NCI-H345 (cell line): ENCODE data around the gene MICAL2.
A peak's percentile ranks its signal among the peaks of the same experiment; 100 is the strongest.

ENCODE experiments used
- DNase-seq: peaks from one replicate; lab custom pipeline; 2025; lab: John Stamatoyannopoulos, UW

The MICAL2 gene

DNA sequence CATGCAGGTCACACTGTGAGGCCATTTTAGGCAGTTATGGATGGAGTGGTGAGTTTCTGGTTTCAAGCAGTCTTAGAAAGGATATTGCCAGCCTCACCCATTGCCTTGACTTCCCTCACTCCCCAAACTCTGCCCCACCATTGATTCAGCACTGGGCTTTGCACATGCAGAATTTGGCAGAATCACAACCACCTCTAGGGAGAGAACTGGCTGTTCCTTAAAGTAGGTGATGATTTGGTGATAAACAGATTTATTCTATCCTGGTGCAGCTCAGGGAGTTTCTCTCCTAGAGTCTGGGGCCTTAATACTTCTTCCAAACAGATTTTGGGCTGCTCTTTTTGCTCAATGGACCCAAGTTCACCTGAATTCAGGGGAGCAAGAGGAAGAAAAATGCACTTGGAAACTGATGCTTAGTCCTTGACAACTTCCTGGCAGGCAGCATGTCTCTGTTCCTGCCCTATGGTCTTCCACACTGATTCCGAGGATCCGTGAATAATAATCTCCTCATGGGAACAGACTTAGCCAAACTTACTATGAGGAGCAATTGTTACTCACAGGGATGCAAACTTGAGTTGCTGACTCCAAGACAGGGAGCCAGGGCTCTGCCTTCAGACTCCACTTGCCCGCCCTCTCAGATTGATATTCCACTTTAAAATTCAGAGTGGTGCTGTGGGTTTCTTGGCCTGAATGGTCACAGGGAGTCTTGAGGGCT lies 137.3 kb downstream of the MICAL2 start:
- DNase-seq, result no peak

DNA sequence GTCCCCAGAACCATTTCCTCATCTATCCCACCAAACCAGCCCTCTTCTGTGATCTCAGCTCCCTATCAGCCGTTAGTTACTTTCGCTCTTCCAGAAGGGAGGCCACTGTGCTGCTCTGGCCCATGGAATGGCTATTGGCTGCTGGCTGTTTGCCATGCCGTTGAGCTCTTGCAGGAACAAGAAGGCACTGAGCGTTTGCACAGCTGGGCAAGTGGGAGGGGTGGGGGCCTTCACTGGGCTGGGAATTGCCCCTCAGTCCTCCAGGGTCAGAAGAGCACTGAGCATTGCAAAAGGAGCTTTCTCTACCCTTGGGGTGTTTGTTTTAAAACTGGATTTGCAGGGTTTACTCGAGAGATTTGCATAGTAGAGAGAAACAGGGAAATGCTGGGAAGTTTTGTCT lies 137.9 kb downstream of the MICAL2 start:
- peak; percentile 96 for DNase-seq

DNA sequence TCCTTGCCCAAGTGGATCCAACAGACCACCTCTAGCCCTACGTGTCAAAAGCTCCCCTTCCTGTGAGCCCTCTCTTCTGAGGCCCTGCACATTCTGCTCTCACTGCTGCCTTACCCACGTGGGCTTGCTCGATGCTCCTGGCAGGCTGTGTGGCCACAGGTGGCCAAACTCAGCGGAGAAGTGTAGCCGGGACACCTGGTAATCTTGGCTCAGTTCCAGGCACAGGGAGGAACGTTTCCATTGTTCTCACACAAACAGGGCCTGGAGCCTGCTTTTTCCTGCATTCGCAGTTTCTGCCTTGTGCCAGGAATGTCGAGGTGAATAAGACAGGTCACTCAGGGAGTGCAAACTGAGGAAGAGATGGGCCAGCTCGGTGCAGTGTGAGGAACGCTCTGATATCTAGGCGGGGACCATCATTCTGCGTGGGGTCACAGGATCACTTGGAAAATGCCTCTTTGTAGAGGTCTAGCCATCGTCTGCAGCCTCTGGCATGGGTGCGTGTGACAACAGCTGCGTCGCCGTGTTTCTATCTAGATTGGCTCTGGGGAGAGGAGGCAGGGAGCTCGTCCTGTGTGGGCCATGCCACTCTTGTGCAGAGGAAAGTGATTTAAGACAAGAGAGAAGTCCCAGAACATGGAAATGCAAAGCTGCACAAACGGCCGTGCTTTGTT lies 139.3 kb downstream of the MICAL2 start:
- peak; percentile 98 for DNase-seq

DNA sequence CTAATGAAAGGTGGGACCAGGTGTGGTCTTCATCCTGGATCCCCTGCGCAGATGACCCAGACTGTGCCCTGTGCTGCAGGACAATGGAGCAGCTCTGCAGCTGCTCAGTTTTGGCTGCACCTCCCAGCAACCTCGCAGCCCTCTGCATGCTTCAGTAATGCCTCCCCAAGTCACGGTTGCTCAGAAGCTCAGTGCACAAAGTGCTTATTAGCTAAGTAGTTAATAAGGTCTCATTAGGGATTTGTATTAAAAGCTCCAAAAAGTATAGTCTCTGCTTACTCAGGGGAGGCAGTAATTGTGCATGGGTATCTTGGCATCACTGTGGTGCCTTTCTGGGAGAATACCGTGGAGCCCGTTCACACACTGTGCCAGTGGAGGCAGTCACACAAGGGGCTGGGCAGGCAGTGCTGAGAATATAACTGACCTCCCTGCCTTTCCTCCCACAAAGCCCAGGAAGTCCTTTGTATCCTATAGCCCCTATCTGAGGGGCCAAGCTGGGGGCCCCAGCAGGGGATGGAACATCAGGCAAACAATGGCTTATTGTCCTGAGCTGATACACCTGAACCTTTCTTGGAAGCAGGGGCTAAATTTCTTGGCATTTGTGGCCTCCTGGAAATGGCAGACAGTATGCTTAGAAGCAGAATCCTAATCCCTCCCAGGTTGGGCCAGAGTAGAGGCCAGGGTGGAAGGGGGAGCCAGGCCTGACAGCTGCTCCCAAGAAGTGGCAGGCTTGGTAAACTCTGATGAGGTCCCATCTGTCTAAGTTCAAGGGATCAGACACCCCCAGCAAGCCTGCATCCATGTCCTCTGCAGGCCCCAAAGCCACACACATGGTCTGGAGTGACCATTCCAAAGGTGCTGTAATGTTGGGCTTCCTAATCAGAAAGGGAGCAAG lies 141.5 kb downstream of the MICAL2 start:
- DNase-seq, result peak; percentile 27

DNA sequence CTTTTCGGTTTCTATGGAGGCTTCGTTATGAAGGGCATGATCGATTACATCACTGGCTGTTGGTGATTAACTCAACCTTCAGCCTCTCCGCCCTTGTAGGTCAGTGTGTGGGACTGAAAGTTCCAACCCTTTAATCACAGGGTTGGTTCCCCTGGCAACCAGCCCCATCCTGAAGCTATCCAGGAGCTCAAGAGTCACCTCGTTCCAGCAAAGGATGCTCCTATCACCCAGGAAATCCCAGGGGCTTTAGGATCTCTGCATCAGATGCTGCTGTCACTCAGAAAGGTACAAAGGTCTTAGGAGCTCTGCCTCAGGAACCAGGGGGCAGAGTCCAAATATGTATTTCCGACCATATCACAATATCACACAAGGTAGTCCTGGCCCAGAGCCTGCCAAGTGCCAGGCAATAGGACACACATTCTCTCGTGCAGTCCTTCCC lies 143.5 kb downstream of the MICAL2 start:
- no peak for DNase-seq

DNA sequence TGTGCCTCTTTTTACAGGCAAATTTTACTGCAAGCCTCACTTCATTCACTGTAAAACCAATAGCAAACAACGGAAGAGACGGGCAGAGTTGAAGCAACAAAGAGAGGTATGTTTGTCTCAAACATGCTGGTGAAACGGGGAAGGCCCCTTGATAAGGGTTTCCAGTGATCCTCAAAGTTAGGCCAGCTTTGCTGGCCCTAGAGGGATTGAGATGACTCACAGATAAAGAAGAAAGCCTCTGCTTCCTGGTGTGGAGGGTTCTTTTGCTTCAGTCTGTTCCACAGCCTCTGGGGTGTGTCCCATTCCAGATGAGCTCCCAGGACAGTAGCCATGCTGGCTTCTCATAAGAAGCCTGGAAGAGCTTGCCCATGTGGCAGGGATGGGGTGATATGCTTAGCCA lies 148.1 kb downstream of the MICAL2 start:
- no peak for DNase-seq

DNA sequence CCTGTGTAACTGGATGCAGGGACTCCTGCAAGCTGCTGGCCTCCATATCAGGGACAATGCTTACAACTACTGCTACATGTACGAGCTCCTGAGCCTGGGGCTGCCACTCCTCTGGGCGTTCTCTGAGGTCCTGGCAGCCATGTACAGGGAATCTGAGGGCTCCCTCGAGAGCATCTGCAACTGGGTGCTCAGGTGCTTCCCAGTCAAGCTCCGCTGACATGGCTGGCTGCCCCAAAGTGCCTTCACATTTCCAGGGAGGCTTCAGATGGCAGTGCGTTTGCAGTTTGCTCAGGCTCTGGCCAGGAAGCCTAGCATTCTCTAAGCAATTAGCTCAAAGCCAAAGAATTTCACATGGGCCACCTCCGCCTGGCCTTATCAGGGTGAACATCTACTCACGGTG lies 149.6 kb downstream of the MICAL2 start:
- no peak for DNase-seq

DNA sequence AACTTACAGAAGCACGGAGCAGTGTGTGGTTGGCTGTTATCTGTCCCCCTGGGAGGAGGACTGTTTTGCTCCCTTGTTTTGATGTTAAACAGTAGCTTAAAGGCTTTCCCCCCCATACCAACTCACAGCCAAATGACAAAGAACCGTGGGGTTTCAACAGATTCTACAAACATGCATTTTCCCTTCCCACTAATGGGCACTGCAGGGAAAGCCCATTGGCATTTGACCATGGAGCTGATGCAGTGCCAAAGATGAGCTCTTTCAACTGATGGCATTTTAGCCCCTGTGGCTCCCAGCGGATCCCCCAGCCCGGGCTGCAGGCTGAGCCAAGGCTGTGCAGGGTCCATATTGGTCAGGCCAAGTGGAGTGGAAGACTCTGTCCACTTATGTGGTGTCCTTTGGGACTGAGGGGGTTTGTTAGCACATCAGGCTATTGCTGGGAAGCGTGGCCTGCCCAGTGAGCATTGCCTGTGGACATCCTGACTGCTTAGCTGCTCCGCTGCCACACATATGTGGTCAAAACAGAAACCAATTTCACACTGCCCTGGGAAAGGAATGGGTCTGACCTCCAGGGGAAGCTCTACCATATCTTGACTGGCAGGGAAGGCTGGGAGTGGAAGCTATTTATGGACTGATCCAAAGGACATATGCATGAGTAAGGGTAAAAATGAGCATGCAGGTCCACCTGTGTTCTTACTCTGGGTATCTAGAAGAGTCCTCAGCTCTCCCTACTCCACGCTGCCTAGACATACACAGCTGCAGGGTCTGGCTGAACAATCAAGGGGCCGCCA lies 150.5 kb downstream of the MICAL2 start:
- no peak for DNase-seq

DNA sequence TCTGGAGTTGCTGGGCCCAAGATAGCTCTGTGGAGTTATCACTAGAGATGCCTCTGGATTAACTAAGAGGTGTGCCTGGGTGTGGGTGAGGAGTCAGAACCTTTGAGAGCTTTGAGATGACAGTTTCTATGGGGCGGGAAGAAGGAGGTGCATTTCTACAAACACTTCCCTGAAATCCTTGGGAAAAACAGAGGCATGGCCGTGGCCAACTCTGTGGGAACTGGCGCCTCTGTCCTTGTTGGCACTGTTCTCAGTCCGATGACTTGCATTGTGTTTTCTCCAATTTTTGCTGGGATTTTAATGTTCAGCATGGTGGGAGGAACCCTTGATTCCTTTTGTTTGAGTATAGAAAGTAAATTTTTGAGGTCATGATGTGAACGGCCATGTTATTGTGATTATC lies 151.2 kb downstream of the MICAL2 start:
- no peak for DNase-seq

DNA sequence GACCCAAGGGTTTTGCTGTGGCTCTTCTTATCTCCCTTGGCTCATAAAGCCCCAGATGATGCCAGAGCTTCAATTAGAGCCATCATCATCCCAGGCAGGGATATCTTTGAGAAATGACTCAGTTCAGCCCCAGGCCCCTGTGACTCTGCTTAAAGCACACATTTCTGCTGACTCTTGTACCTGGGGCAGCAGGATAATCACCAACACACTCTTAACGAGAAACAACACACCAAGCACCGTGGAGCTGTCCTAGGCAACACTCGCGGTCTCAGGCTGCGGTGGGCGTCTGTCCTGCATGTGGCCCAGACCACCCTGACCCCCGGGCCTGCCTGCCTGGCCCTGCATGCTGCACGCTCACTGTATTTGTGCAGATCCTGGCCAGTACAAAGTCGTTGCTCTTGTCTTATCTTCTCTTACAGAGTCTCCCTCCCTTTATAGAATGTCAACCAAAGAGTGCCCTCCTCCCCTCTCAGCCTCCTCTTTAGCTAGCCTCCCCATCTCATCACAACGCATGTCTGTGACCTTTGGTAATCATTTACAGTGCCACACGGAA lies 152.8 kb downstream of the MICAL2 start:
- DNase-seq, result no peak

DNA sequence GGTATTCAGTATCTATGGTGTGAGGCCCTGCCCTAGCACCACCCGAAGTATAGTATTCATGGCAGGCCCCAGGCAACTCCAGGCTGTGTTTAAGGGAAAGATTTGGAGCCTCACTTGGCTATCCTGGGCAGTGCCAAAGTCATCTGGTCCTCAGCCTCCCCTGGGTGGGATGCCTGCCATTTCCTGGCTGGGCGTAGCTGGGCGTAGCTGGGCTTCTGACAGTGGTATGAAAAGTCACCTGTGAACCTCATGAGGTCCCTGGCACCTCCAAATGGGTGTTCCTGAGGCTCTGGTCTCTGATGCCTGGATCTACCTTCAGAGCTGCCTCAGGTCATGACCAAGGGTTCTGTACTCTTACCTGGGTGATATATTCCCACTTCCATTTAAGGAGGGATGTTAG lies 154.0 kb downstream of the MICAL2 start:
- DNase-seq, result no peak

DNA sequence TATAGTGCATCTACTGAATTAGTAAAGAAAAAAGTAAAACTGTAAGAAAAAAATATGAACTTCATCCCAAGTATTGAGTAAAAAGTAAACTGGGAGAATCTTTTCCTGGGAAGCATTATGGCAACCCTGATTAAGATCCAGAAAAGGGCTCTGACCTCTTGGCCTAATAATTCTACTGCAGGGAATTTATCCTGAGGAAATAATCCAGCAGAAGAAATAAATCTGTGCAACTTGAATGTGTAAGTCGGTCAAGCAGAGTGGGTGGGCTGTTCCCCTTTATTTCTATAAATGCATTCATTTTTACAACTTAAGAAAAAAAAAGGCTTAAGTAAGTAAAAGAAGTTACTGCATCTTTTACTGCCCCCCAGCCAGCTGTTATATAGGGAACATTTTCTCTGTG lies 155.7 kb downstream of the MICAL2 start:
- no peak for DNase-seq

DNA sequence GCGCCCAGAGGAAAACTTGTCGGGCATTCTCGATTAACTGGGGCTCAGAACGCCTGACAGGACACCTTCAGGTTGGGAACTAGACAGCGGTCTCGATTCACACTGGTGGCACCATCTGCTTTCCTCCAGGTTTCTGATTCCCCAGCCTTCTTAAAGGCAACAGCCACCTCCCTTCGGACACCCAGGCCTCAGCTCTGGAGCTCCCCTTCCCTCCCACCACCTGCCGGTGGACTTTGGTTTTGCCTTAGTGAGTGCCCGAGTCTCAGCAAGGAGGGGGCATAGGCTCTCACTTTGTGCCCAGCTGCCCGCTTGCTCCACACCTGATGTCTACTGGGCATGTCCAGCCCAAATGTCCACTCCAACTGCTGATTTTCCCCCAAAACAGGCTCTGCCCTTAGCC lies 156.6 kb downstream of the MICAL2 start:
- no peak for DNase-seq

DNA sequence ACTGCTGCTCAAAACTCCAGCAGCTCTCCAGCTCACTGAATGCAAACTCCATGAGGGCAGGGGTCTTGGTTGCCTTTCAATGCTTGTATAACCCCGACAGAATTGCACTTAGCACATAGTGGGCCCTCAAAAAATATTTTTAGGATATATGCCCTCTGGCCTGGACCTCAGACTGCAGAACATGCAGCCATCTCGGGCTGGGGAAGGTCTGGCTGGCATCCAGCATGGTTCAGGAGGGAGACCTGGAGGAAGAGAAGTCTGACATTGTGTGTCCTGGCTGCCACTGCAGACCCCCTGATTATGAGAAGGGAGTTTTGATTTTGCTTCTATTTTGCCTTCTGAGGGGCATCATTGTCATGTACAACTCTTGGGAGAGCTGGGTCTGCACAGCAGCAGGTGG lies 157.5 kb downstream of the MICAL2 start:
- no peak for DNase-seq

DNA sequence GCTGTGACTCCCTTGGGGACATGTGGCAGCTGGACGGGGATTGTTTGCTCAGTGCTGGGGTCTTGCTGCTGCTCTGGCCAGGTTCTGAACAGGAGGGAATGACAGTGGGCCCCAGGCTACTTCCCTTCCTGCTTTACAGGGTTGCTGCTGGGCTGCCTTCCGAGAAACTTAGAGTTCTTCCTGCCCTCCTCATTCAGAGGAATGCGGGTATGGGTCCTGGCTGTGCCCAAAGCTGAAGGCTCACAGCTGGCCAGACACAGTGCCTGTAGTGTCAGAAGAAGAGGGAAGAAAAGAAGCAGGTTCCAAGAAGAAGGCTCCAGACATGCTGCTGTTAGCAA lies 158.7 kb downstream of the MICAL2 start:
- no peak for DNase-seq

DNA sequence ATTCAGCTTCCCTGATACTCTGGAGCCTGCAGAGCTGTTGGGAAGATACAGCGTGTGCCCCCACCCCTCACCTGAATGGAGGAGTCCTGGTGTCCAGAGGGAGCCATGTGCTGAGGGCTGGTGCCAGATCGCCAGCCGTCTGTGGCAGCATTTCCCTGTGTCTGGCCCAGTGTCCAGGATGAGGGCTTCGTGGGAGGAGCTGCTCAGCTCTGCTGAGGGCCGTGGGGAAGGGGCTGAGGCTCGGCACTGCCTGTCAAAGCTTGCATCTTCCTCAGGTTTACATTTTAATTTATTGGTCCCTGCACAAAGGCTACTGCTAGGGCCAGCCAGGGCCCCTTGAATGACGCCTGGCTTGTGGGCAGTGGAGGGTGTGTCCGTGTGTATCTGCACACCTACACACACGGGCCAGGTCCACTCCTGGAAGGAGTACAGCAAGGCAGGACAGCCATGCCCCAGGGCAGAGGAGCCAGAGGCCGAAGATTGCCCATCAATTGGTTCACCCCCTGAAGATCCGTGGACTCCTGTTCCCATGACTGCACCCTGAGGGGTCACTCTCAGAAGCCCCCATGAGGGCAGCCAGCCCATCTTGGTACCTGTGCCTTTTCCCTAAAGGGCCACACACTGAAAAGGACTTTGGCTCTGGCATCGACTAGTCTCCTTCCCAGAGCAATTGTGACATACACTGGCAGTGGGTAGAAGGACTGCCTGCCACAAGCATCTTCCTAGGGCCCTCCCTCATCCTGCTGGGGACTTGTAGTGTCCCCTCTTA lies 159.2 kb downstream of the MICAL2 start:
- no peak for DNase-seq

DNA sequence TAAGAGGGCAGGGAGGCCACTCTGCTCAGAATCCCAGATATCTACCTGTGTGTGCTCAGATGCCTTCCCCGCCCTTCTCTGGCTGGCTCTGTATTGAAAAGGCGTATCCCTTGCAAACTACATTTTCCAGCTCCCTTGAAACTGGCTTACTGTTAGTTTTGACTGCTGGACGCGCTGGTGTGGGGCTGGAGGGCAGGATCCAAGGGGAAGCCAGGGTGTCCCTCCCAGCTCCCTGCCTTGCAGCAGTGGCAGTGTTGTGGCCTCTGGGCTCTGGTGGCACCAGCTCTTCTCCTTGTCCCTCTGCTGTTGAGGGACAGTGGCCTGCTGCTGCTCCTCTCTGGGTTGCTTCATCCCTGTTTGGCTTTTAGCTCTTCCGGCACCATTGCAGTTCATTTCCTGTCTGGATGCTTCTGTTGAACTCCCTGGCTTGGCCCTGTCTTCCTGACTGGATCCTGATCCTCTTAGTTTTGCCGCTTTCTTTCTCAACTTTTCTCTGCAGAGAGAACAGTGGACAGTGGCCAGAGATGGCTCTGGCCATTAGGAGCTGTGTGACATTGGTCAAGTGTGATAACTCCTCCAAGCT lies 159.9 kb downstream of the MICAL2 start:
- DNase-seq, result no peak

DNA sequence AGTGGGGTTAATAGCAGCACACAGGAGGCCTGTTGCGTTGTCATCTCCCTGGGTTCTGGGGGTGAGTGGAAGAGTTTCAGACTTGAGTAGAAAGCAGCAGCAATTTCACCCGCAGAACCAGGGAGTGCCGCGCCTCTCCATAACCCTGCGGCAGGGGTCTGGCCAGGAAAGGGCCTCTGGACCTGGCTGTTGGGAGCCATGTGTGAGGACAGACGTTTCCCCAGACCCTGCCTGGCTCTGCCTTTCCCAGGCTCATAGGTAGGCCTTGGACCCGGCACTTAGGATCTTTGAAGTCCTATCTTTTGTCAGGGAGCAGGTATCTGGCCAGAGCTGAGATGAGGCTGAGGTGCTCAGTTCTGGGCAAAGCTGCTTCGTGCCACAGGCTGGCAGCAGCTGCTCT lies 160.4 kb downstream of the MICAL2 start:
- DNase-seq, result no peak

DNA sequence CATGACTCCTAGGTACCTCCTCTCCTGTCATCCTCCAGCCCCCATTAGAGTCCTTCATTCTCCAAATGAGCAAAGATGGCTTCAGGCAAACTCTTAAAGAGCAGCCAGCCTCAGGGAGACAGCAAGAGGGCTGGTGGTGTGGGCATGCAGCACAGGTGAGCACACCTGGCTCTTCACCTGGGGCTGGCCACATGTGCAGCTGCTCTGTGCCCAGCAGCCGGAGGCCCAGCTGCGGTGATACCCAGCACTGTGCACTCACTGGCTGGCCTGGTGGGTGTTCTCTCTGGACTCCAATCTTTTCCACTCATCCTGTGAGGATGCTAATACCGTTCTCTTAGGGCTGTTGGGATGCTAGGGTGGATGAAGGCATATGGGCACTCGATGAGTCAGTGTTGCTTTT lies 160.9 kb downstream of the MICAL2 start:
- DNase-seq, result no peak

DNA sequence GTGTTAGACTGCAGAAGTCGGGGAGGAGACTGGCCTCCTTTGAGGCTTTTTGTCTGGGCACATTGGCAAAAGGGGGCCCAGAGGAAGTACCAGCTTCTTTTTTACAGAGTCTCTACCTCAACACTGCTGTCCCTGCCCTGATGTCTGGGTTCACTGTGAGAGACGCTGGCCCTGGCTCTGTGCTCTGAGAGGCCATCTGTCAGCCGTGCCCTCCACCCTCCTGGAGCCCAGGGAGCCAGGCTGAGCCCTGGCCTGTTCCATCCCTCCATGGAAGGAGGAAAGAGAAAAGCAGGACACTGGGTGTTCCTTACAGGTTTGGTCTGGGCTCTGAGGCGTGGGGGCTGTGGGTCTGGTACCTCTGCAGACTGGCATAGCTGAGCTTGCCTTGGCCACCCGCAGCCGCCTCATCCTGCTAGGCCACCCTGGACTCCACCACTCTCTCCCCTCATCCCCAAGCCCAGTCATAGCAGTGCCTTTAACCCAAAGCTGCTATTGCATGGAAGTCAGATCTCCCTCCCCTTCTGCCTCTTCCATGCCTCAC lies 161.5 kb downstream of the MICAL2 start:
- no peak for DNase-seq
